H1 (cell line): Measurements from ENCODE around the gene SLC30A3. TPM values are rescaled to one million over a fixed set of nuclear protein-coding genes. Genes with fewer than 3 reads are reported as not detected.

Source experiments
- CTCF ChIA-PET: fragments of 300-600 bp; sonication (Branson Sonifier 250); formaldehyde crosslinking; loops from one replicate; lab custom pipeline; 2021; ENCODE audit not compliant: partially characterized antibody; lab: Charles Lee
- POLR2A ChIA-PET: fragments of 300-600 bp; sonication (Branson Sonifier 250); formaldehyde crosslinking; loops from one replicate; lab custom pipeline; 2021; ENCODE audit warnings: inconsistent platforms; ENCODE audit not compliant: partially characterized antibody; lab: Charles Lee
- DNase-seq, 2 experiments: peaks; one replicate each; pipeline versions ENCODE4 v3.0.0 to v3.0.0-alpha.2; 2010 to 2022; ENCODE audit warnings: low spot score in 2 of 2, low read depth in 1 of 2, mixed read lengths in 1 of 2
- FAIRE-seq: peaks from 2 replicates; lab custom pipeline; 2011; peaks lifted over from hg19 to GRCh38; lab: Jason Lieb, UNC
- H2AFZ ChIP-seq: 2 replicates; pipeline ENCODE4 v1.8.1; 2012; ENCODE audit warnings: low read length, inconsistent platforms
- H2AK5ac ChIP-seq: 2 replicates; pipeline ENCODE4 v1.6.1; 2013; ENCODE audit warnings: low read depth, low read length
- H2BK120ac ChIP-seq: replicated peaks from 2 replicates; pipeline ENCODE3; 2013; ENCODE audit warnings: low read depth, low read length, inconsistent platforms
- H2BK12ac ChIP-seq: 2 replicates; pipeline ENCODE4 v1.6.1; 2013; ENCODE audit warnings: low read depth, low read length
- H2BK15ac ChIP-seq: 2 replicates; pipeline ENCODE4 v1.6.1; 2013; ENCODE audit warnings: low read length
- H2BK20ac ChIP-seq: 2 replicates; pipeline ENCODE4 v1.6.1; 2013; ENCODE audit warnings: low read length
- H2BK5ac ChIP-seq: 2 replicates; pipeline ENCODE4 v1.6.1; 2013; ENCODE audit warnings: low read depth, low read length
- H3K14ac ChIP-seq: 2 replicates; pipeline ENCODE4 v1.6.1; 2013; ENCODE audit warnings: inconsistent platforms; ENCODE audit not compliant: insufficient read length
- H3K18ac ChIP-seq: 2 replicates; pipeline ENCODE4 v1.6.1; 2013; ENCODE audit warnings: low read length; ENCODE audit errors: extremely low read depth
- H3K23ac ChIP-seq: 2 replicates; pipeline ENCODE4 v1.6.1; 2013; ENCODE audit warnings: inconsistent platforms; ENCODE audit not compliant: insufficient read length
- H3K23me2 ChIP-seq: 2 replicates; pipeline ENCODE4 v1.6.1; 2013; ENCODE audit warnings: low read depth, low read length
- H3K27ac ChIP-seq: 2 replicates; pipeline ENCODE4 v1.6.1; 2011; ENCODE audit warnings: low read depth, low read length, inconsistent platforms
- H3K27me3 ChIP-seq, 4 experiments: replicated peaks in 1 of 4; 1 replicate in 1 of 4; 2 replicates in 3 of 4; pipeline versions ENCODE4 v1.6.1 to v1.8.1; 2011 to 2013; ENCODE audit warnings: low read length in 3 of 4, mild to moderate bottlenecking in 3 of 4, inconsistent platforms in 2 of 4, mixed read lengths in 2 of 4, moderate library complexity in 1 of 4; ENCODE audit not compliant: control insufficient read depth in 3 of 4, insufficient read depth in 3 of 4; ENCODE audit errors: extremely low read depth in 1 of 4
- H3K36me3 ChIP-seq, 4 experiments: 2 replicates each; pipeline versions ENCODE4 v1.6.1 to v1.8.1; 2011 to 2013; ENCODE audit warnings: mild to moderate bottlenecking in 4 of 4, low read length in 3 of 4, moderate library complexity in 2 of 4, control low read depth in 1 of 4, inconsistent platforms in 1 of 4; ENCODE audit not compliant: insufficient read depth in 4 of 4, control insufficient read depth in 2 of 4
- H3K4ac ChIP-seq: replicated peaks from 2 replicates; pipeline ENCODE3; 2013; ENCODE audit warnings: low read length, low read depth, mixed read lengths, inconsistent platforms; ENCODE audit not compliant: insufficient read length
- H3K4me1 ChIP-seq, 4 experiments: replicated peaks in 1 of 4; 1 replicate in 1 of 4; 2 replicates in 3 of 4; pipeline versions ENCODE4 v1.6.1 to v1.8.1; 2011 to 2013; ENCODE audit warnings: low read length in 3 of 4, inconsistent platforms in 2 of 4, mixed read lengths in 1 of 4; ENCODE audit not compliant: insufficient read depth in 4 of 4, control insufficient read depth in 3 of 4
- H3K4me2 ChIP-seq, 2 experiments: 2 replicates each; pipeline versions ENCODE4 v1.6.1 to v1.8.1; 2011 to 2013; ENCODE audit warnings: low read depth in 2 of 2, low read length in 2 of 2, control low read depth in 1 of 2, inconsistent platforms in 1 of 2, mild to moderate bottlenecking in 1 of 2; ENCODE audit not compliant: insufficient read depth in 1 of 2
- H3K4me3 ChIP-seq, 4 experiments: fragments of 200-600, 300-600 bp in 1 of 4; sonication (generic), shearing (Covaris generic), sonication (Bioruptor Twin) in 1 of 4; 2 replicates each; pipeline versions ENCODE4 v1.5.1 to v1.8.1; 2011 to 2016; ENCODE audit warnings: low read length in 4 of 4, low read depth in 3 of 4, control low read depth in 2 of 4, inconsistent platforms in 2 of 4, mild to moderate bottlenecking in 2 of 4, mixed read lengths in 1 of 4, moderate library complexity in 1 of 4; ENCODE audit not compliant: insufficient read depth in 2 of 4; ENCODE audit errors: extremely low read depth in 1 of 4
- H3K56ac ChIP-seq: replicated peaks from 2 replicates; pipeline ENCODE3; 2013; ENCODE audit warnings: low read depth, mild to moderate bottlenecking, mixed read lengths, low read length, inconsistent platforms; ENCODE audit not compliant: insufficient read length
- H3K79me1 ChIP-seq: 2 replicates; pipeline ENCODE4 v1.6.1; 2013; ENCODE audit warnings: low read depth, low read length, control low read depth
- H3K79me2 ChIP-seq, 2 experiments: 2 replicates each; pipeline versions ENCODE4 v1.6.1 to v1.8.1; 2012 to 2013; ENCODE audit warnings: low read length in 2 of 2, mild to moderate bottlenecking in 2 of 2, inconsistent platforms in 1 of 2; ENCODE audit not compliant: insufficient read depth in 2 of 2, control insufficient read depth in 1 of 2
- H3K9ac ChIP-seq, 4 experiments: replicated peaks in 1 of 4; 1 replicate in 1 of 4; 2 replicates in 3 of 4; pipeline versions ENCODE4 v1.6.1 to v1.8.1; 2011 to 2013; ENCODE audit warnings: low read depth in 3 of 4, low read length in 3 of 4, control low read depth in 2 of 4, mild to moderate bottlenecking in 2 of 4, moderate library complexity in 2 of 4, inconsistent platforms in 1 of 4; ENCODE audit errors: extremely low read depth in 1 of 4
- H3K9me3 ChIP-seq, 2 experiments: 2 replicates each; pipeline versions ENCODE4 v1.6.1 to v1.8.1; 2012 to 2013; ENCODE audit warnings: mild to moderate bottlenecking in 2 of 2, moderate library complexity in 2 of 2, control low read depth in 1 of 2, inconsistent platforms in 1 of 2, low read depth in 1 of 2, low read length in 1 of 2, mixed read lengths in 1 of 2; ENCODE audit not compliant: insufficient read depth in 2 of 2
- H4K20me1 ChIP-seq, 2 experiments: replicated peaks in 1 of 2; 2 replicates each; pipeline versions ENCODE3 to v1.8.1; 2011 to 2013; ENCODE audit warnings: inconsistent platforms in 2 of 2, low read length in 2 of 2, mild to moderate bottlenecking in 1 of 2; ENCODE audit not compliant: insufficient read depth in 2 of 2, control insufficient read depth in 1 of 2
- H4K5ac ChIP-seq: 2 replicates; pipeline ENCODE4 v1.6.1; 2013; ENCODE audit warnings: low read length, low read depth, mixed read lengths, inconsistent platforms; ENCODE audit not compliant: insufficient read length
- H4K8ac ChIP-seq: 2 replicates; pipeline ENCODE4 v1.8.0; 2013; ENCODE audit warnings: mild to moderate bottlenecking, moderate library complexity, low read length, inconsistent platforms; ENCODE audit not compliant: insufficient read depth; ENCODE audit errors: extremely low read depth
- H4K91ac ChIP-seq: replicated peaks from 2 replicates; pipeline ENCODE3; 2013; ENCODE audit warnings: low read length, mixed read lengths, inconsistent platforms; ENCODE audit not compliant: insufficient read length
- JUND ChIP-seq: IDR thresholded peaks from 2 replicates; pipeline ENCODE4 v1.6.1; 2011; ENCODE audit warnings: mild to moderate bottlenecking, improper control_type of control experiment, low read length
- KDM4A ChIP-seq: IDR thresholded peaks from one replicate; pipeline ENCODE4 v1.7.1; 2012; ENCODE audit warnings: low read depth, mild to moderate bottlenecking, moderate library complexity, low read length, inconsistent platforms; ENCODE audit not compliant: severe bottlenecking
- SIX5 ChIP-seq: IDR thresholded peaks from 2 replicates; pipeline ENCODE4 v1.6.1; 2011; ENCODE audit warnings: mild to moderate bottlenecking, low read depth, low read length
- WGBS, 2 experiments: shearing (Covaris generic) in 1 of 2; methylation state at CpG; one replicate each; pipeline versions ENCODE4 v1.1.6 to v1.1.7; 2013 to 2015; ENCODE audit warnings: low lambda C conversion rate in 2 of 2, mixed read lengths in 2 of 2, inconsistent platforms in 1 of 2, low coverage in 1 of 2, missing lambda C conversion rate in 1 of 2; ENCODE audit not compliant: insufficient replicate concordance in 2 of 2, insufficient coverage in 1 of 2, insufficient read length in 1 of 2; ENCODE audit errors: extremely low coverage in 1 of 2, missing lambda C conversion rate in 1 of 2; 5-methylcytosine and 5-hydroxymethylcytosine counted together
- polyA plus RNA-seq, 7 experiments: library from polyadenylated mRNA; depleted of rRNA in 3 of 7; stranded (reverse) in 5 of 7; unstranded in 2 of 7; fragments of >200 nt in 5 of 7; fragments of 200-250 nt in 2 of 7; gene quantifications; 1 replicate in 5 of 7; 2 replicates in 1 of 7; 4 replicates in 1 of 7; pipeline versions ENCODE4 v1.2.1 to v1.2.3, GENCODE V29; 2011 to 2013; ENCODE audit warnings: missing spikeins in 2 of 7, mixed read lengths in 2 of 7
- total RNA-seq: library from RNA; stranded (reverse); fragmentation: NEBNext Ultra II Directional; extraction: Animal tissue kit (Norgen Biotek cat#: 25700); gene quantifications from 2 replicates; pipeline ENCODE4 v1.2.1, GENCODE V29; 2021

The SLC30A3 gene
- total and polyA plus RNA-seq, 2 of the 8 experiments (the other 6 are each of a cell fraction or from before 2014, with no cell fraction given): 15.2 to 30.7 TPM

- peak overlapping the region; percentile 49; the same call in 1 of the 2 replicates for H2BK20ac ChIP-seq
- no peak overlapping the region for H2BK5ac ChIP-seq
- ChIA-PET CTCF (interaction anchor here (0.9 to 20.2 kb wide), 20 partner anchors 8 to 187 kb away, joined by 3 to 413 read pairs (median 12); partner anchors contain the start of genes CAD and SLC30A3), POLR2A (interaction anchor here (0.6 to 11.9 kb wide), 8 partner anchors 9 to 176 kb away, joined by 3 to 149 read pairs (median 6); partner anchors contain the start of gene SLC30A3)
- H2AK5ac ChIP-seq: no peak overlapping the region
- H3K79me2 ChIP-seq: no peaks in the 10 kb centered on the region
- no peak overlapping the region for H4K5ac ChIP-seq
- no peak overlapping the region for H3K14ac ChIP-seq
- no peak overlapping the region for H3K4me2 ChIP-seq
- peak overlapping the region; percentile 82; the same call in 1 of the 2 replicates for H2BK12ac ChIP-seq
- no peak overlapping the region for H3K23ac ChIP-seq
- no peak overlapping the region for H3K18ac ChIP-seq
- no peak for FAIRE-seq
- H4K20me1 ChIP-seq: no peaks in the 10 kb centered on the region
- no peak overlapping the region for H4K91ac ChIP-seq
- WGBS, 2 experiments: 88% methylated on average over 3 of the region's 3 CpGs; no CpG with 5 or more reads in 1 of the 2 experiments
- no peak overlapping the region for H2BK120ac ChIP-seq
- no peak overlapping the region for H2AFZ ChIP-seq
- H3K4me1 ChIP-seq: peaks cover 4 to 15% (median 13%) of the 10 kb centered on the region in 4 experiments
- peaks cover 0 to 4% (median 0%) of the 10 kb centered on the region in 4 experiments; a peak in 1 of 7 replicates for H3K27me3 ChIP-seq
- H3K4me3 ChIP-seq: no peak overlapping the region
- H3K27ac ChIP-seq: no peak overlapping the region
- no peaks in the 10 kb centered on the region for H3K79me1 ChIP-seq
- H3K36me3 ChIP-seq: no peaks in the 10 kb centered on the region
- H3K56ac ChIP-seq: no peak overlapping the region
- H4K8ac ChIP-seq: no peak overlapping the region
- H3K23me2 ChIP-seq: peaks cover 3% of the 10 kb centered on the region
- H3K4ac ChIP-seq: no peak overlapping the region
- no peak for DNase-seq
- peak overlapping the region; percentile 75; the same call in 1 of the 2 replicates for H2BK15ac ChIP-seq
- no peak overlapping the region for H3K9ac ChIP-seq
- no peaks in the 10 kb centered on the region for H3K9me3 ChIP-seq
- no peak for TF ChIP-seq JUND
- no peak for TF ChIP-seq SIX5
- no peak for TF ChIP-seq KDM4A
Observed at GRCh38 chr2:27280826-27281225, 18.0 kb upstream of the SLC30A3 start.
